IPS DF 4.7 (cell line): ENCODE data around the gene ZC3H7A.
"Not testable (repeated sequence)": the region's sequence is repeated elsewhere in the genome, so short reads cannot be mapped to it uniquely, and the experiment has no call there.

Source experiments
- DNase-seq: peaks from one replicate; pipeline ENCODE4 v3.0.0-alpha.2; 2013; ENCODE audit warnings: low spot score; ENCODE audit errors: extremely low read depth

The ZC3H7A gene

DNA sequence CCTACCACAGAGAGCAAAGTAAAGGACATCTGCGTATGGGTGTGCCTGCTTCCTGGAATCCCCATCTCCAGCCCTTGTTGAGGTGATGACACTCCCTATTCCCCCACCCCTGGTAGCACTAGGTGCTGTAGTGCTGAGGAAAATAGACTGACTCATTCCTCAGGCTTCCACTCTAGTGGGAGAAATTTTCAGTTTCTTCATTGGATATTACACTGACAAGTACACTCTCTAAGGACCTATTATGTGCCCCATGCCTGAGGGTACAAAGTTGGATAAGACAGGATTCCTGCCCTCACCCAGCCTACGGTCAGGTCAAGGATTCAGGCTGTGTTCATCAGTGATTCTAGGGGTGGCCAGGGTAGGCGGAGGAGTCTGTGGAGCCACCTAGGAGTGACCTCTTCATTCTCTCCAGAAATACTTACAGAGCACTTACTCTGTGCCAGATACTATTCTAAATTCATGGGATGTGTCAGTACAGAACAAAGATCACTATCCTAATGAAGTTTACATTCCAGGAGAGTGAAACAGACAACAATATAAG lies 4.5 kb upstream of the ZC3H7A start:
- no peak for DNase-seq

DNA sequence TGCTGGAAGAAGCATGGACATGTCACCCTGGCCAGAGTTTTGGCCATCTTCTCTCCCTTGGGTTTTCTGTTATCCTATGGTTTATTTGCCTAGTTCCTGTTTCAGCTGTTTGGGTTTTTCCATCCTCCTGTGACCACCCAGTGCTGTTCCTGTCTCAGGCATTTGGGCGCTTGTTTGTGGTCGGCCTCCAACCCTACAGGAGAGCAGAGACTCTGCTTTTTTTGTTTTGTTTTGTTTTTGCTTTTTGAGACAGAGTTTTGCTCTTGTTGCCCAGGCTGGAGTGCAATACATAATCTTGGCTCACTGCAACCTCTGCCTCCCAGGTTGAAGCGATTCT lies 3.3 kb upstream of the ZC3H7A start:
- DNase-seq = no peak

DNA sequence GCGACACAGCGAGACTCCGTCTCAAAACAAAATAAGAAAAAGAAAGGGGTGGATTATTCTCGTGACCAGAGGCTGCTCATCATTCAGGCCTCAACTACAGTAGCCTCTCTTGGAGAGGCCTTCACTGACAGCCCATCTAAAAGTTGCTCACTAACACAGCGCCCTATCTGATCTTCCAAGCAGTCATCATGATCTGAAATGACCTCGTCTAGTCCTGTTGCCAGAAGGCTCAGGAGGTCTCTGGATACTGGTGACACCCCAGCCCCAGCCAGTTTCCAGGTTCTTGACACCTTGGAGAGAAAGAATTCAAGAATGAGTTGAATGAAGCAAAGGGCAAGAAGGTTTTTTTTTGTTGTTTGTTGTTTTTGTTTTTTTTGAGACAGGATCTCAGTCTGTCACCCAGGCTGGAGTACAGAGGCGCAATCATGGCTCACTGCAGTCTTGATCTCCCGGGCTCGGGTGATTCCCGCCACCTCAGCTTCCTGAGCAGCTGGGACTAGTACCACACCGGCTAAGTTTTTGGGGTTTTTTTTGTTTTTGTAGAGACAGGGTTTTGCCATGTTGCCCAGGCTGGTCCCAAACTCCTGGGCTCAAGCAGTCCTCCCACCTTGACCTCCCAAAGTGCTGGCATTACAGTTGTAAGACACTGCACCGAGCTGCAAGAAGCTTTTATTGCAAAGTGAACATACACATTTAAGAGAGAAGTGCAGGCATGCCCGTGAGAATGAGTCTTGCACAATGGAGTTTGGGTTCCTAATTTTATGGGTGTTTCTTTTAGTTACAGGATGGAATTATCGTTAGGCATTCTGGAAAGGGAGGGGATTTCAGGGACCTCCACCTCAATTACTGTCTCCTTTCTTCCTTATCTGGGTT lies 2.7 kb upstream of the ZC3H7A start:
- no peak for DNase-seq

DNA sequence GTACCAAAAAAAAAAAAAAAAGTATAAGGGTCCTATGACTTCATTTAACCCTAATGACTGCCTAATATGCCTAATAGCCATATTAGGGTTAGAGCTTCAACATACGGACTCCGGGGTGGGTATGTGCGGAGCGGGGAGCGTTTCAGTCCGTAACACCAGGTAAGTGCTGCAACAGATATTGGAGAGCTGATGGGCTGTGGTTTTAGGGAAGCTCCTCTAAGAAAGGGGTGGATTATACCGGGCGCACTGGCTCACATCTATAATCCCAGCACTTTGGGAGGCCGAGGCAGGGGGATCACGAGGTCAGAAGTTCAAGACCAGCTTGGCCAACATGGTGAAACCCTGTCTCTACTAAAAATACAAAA lies 1.9 kb upstream of the ZC3H7A start:
- DNase-seq = no peak

DNA sequence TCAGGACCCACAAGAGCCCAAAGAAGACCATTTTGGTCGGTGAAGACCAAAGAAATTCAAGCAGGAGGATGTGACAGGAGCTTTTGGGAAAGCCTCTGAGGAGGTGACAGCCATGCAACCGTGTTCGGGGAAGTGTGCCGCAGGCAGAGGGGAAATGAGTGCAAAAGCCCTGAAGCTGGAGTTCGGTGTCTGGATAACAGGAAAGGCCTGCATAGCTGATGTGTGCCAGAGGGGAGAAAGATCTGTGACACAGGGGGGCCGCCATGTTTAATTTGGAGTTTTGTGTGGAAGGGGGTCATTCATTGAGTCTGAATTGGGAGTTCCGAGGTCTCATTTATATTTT lies 870 bp upstream of the ZC3H7A start:
- DNase-seq = no peak

DNA sequence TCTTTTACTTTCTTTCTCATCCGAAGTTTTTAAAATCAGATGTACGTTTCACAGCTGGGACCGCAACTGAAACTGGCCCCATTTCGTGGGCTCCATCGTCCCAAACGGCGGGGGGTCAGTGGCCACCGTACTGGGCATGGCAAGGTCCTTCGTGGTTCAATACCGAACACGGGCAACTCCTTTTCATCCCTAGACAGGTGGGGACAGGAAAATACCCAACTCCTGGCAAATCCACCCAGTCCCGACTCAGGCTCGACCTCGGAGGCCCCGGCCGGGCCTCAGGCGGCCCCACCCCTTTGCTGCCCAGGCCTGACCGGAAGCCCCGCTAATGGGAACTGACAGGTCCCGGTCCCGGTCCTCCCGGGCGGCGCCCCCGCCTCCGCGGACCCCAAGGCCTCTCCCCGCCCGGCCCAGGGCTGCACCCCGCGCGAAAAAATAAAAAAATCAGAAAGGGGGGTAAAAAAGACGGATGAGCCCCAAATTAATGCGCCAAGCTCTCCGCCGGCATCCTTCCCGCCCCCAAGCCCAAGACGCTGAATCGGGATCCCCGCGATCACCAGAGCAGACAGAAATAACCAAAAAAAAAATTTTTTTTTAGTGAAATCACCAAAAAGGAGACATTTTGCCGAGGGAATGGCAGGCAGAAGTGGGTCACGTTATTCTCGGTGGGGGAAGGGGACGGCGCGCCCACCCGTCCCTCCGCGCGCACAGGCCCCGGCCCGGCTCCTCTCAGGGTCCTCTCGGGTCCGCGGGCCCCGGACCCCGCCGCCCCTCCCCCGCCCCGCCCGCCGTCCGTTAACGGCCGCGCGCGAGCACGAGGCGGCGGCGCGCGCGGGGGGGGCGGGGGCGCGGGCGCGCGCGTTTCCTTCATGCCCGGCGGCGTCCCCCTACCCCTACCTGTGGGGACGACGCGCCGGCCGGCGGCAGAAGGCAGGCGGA lies 562 bp downstream of the ZC3H7A start:
- no peak for DNase-seq

DNA sequence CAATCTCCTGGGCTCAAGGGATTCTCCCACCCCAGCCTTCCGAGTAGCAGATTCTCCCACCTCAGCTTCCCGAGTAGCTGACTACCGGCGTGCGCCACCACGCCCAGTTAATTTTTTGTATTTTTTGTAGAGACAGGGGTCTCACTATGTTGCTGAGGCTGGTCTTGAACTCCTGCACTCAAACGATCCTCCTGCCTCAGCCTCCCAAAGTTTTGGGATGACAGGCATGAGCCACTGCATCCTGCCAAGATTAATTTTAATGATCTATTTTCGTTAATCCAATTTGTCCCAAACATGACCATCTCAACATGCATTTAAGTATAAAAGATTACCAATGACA lies 1.2 kb downstream of the ZC3H7A start:
- DNase-seq = no peak

DNA sequence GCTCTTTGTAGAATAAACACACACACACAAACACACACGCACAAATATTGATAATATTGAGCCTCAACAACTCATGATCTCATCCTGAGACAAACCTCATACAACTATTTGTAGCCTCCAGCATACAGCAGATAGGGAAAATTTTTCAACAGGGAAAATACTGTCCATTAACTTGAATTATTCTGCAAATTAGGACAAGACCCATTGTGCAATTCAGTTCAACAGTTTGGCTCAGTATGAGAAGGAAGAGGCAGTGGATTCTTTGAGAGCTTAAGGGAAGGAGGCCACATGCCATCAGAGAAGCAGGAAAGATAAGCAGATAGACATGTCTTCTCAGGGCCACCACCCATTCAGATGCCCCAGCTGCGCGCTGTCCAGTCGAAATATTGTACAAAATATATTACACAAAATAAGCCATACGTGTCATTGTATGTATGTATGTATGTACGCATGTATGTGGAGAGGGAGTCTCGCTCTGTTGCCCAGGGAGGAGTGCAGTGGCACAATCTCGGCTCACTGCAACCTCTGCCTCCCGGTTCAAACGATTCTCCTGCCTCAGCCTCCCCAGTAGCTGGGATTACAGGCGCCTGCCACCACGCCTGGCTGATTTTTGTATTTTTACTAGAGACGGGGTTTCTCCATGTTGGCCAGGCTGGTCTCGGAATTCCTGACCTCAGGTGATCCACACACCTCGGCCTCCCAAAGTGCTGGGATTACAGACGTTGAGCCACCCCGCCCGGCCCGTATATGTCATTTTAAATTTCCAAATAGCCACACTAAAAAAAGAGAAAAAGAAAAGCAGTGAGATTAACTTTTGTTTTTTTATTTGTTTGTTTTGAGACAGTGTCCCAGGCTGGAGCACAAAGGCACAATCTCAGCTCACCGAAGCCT lies 1.8 kb downstream of the ZC3H7A start:
- no peak for DNase-seq

DNA sequence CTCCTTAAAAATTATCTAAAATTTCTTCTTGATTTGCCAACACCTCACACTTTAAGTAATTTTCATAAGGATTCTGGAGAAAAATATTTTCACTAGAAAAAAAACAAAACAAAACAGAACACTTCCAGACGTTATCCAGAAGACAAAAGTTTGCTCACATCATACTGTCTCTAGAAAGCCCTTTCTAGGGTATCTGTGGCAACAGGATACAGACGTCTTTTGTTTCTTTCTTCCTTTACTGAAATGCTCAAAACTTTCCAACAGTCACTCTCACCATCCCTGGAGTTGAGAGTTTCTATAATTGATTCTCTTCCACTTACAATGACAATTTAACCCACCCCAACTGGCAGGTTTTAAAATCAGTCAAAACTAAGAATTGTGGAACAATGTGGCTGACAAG lies 2.6 kb downstream of the ZC3H7A start:
- DNase-seq = no peak

DNA sequence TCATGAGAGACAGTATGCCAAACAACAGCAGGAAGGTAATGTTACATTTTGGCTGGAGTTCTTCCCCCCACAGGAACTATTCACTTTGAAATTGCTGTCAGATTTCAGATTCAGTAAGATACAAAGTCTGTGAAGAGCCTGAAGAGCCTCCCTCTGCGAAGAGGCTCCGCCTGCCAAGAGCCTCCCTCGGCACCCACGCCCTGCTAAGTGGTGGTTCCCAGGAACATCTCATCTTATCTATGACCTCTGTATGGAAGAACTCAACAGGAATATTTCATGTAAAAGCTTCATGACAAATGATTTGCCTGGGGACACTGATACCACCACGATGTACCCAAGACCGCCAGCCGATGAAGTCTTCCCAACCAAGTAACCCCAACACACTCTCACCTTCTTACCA lies 3.2 kb downstream of the ZC3H7A start:
- DNase-seq = no peak

DNA sequence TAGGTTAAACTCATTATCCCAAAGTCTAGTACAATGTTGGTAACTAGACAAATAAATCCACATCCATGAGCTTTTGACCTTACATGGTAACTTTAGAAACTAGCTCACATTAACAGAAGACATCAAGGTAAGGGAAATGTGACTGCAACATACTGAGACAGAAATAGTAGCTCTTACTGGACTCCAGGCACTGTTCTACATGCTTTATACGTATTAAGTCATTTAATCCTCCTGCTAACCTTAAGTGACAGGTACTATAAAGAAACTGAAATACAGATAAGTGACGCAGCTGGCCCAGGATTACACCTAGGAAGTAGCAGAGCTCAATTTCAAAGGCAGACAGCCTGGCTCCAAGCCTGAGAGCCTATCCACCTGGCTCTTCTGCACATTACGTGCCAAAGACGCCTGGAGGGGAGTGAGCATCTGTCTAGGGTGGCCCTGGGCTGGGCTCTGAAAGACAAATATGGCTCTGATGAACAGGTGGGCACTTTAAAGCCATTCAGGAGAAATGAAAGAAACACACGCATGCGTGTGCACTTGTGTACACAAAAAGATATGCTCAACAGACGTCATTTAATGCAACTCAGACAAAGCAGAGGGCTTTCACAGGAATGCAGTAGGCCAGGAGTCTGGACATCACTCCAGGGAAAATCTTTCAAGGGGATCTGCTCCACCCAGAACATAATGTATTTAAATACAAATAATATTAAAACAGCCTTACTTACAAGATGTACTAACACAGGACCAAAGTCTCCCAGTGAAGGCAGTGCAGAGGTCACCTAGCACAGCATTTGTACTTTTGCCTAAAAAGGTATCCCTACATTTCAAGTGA lies 4.4 kb downstream of the ZC3H7A start:
- DNase-seq = no peak

DNA sequence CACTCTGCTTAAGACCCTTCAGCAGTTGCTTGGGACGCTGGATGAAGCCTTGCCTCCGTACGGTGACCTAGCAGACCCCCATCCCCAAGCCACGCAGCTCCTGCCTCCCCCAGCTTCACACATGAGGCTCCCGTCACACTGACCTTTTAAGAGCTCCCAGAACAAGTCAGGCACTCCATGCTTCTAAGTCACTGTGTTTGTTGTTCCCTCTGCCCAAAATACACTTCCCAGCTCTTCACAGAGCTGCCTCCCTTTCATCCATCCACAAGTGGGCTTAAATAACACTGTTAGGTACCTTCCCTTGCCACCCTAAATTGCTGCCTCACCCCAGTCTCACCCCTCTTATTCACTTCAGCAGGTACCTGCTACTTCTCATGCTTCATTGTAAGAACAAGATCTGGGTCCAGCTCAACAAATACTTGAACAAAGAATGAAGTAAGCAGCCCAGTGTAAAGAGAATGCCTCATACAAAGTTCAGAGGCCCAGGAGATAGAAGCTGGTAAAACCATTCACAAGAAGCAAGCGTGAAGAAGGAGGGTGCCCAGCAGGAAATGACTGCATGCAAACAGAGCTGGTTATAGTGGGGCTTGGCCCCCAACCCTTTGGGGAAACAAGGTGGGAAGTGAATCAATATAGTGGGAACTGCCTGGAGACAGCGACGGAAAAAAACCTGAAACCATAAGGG lies 5.8 kb downstream of the ZC3H7A start:
- DNase-seq = no peak

DNA sequence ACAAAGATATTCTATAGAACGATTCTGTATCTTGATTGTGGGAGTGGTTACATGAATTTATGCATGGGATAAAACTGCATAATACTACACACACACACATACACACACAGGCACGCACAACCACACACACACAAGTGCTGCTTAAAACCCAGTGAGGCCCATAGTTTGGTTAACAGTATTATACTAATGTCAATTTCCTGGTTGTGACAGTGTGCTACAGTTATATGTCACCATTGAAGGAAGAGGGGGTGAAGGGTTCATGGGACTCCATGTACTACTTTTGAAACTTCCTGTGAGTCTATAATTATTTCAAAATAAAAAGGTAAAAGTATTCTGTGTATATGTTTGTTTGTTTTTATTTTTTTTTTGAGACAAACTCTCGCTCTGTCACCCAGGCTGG lies 8.1 kb downstream of the ZC3H7A start:
- no peak for DNase-seq

DNA sequence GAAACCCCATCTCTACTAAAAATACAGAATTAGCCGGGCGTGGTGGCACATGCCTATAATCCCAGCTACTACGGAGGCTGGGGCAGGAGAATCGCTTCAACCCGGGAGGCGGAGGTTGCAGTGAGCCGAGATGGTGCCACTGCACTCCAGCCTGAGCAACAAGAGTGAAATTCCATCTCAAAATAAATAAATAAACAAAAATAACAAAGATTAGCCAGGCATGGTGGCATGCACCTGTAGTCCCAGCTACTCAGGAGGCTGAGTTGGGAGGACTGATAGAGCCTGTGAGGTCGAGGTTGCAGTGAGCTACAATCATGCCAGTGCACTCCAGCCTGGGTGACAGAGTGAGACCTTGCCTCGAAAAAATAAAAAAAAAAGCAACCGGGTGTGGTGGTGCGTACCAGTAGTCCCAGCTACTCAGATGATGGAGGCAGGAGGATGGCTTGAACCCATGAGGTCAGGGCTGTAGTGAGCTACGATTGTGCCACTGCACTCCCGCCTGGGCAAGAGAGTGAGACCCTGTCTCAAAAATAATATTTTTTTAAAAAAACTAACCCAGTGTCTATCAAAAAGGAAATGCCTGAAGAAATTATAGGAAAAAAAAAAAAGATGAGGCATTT lies 12.0 kb downstream of the ZC3H7A start:
- DNase-seq = not testable (repeated sequence)

DNA sequence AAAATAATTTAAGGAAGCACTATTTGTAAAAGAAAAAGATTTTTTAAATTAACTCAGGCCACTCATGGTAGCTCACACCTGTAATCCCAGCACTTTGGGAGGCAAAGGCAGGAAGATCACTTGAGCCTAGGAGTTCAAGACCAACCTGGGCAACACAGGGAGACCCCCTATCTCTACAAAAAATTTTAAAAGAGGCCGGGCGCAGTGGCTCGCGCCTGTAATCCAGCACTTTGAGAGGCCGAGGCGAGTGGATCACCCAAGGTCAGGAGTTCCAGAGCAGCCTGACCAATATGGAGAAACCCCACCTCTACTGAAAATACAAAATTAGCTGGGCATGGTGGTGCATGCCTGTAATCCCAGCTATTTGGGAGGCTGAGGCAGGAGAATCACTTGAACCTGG lies 12.7 kb downstream of the ZC3H7A start:
- not testable (repeated sequence) for DNase-seq

DNA sequence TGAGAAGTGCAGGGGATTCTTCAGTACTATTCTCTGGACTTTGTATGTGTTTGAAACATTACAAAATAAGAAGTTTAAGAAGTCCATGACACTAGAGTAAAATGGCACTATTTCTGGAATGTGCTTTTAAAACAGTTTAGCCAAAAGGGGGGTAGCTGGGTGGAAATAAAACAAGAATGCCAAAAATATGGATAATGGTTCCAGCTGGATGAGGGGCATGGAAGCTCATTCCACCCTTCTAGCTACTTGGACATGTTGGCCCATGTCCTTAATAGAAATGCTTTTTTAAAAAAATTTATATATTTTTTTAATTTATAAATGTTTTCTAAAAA lies 13.1 kb downstream of the ZC3H7A start:
- no peak for DNase-seq

DNA sequence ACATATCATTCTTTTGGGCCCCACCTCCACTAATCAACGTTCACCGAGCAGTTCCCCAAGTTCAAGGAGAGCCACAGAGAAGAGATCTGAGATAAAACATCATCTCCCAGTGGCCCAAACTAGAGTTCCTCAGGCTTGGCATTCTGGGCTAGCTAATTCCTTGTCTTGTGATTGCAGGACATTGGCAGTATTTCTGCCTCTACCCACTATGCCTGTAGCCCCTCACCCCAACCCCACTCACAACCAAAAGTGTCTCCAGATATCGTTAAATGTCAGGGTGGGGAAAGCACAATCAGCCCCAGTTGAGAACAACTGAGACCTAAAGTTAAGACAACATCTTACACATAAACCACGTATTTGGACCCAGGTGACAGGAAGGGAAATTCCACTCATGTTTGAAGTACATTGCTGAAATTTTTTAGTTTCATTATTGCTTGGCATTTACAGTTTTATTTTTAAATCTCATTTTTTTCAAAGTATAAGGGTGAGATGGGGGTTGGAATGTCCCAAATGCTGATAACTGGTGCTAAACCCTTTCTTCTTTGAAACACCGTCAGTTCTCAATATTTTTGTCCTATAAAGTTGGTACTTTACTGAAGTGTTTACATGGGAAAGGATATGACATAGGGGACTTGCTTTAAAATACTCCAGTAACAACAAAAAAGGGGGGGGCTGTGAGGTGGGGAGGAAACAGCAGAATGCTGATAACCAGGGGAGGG lies 13.6 kb downstream of the ZC3H7A start:
- no peak for DNase-seq

DNA sequence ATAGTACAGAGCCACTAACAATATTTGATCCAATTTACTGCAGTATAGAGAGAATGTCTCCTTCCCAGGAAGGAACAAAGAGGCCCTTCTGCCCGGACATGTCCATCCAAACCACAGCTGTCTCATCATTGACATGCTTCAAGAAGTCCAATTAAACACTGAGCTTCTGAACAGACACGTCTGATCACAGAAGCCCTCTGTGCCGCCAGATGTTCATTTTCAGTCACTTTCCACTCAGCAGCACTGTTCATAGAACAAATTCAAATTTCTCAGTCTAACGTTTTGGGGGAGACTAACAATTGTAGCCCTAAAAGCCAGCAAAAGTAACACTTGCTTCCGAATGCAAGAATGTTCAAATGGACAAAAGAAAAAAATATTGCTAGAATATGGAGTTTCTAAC lies 15.3 kb downstream of the ZC3H7A start:
- no peak for DNase-seq

DNA sequence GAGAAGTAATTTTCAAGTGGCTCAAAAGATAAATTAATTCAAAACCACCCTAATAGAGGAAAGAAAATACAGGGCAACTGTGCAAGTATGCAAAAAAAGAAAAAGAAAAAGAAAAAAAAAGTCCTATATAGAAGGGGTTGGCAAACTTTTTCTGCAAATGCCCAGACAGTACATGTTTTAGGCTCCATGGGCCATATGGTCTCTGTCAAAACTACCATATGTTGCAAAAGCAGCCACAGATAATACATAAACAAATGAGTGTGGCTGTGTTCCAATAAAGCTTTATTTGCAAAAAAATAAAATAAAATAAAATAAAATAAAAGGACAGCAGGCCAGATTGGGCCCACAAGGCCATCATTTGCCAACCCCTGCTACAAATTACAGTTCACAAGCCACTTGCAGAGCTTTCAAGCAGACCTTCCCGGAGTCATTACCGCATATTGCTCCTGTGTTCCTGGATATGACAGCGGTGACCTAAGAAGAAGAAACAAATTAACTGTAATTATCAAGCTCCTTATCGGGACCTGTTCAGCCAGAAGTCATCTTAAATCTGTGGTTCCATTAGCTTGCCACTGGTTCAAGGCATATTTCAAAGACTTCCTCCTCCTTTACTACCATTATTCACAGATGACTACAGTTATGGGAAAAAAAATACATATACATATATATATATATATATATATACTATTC lies 15.9 kb downstream of the ZC3H7A start:
- DNase-seq = no peak
